Ovary (tissue), 3 donors: ENCODE data around the gene TOR3A.

Experiments
- EP300 ChIP-seq: sonication (generic); formaldehyde crosslinking; IDR thresholded peaks from one replicate; pipeline ENCODE4 v1.6.1; 2017; ENCODE audit warnings: antibody characterized with exemption
- POLR2A ChIP-seq: fragments of 450-650 bp; IDR thresholded peaks from one replicate; pipeline ENCODE4 v1.6.1; 2017; ENCODE audit warnings: antibody characterized with exemption, mild to moderate bottlenecking, moderate library complexity
- TF ChIP-seq, protein P1 (sequence below), 3 donors: fragments of 450-650 bp in 2 of 3; fragments of 200-600 bp in 1 of 3; IDR thresholded peaks; one replicate each; pipeline versions ENCODE4 v1.5.1 to v1.8.0; 2016 to 2022; ENCODE audit warnings: antibody characterized with exemption in 3 of 3, mild to moderate bottlenecking in 1 of 3
- donor health status: DM: no; HTN: no; CAD: no.

DNA sequence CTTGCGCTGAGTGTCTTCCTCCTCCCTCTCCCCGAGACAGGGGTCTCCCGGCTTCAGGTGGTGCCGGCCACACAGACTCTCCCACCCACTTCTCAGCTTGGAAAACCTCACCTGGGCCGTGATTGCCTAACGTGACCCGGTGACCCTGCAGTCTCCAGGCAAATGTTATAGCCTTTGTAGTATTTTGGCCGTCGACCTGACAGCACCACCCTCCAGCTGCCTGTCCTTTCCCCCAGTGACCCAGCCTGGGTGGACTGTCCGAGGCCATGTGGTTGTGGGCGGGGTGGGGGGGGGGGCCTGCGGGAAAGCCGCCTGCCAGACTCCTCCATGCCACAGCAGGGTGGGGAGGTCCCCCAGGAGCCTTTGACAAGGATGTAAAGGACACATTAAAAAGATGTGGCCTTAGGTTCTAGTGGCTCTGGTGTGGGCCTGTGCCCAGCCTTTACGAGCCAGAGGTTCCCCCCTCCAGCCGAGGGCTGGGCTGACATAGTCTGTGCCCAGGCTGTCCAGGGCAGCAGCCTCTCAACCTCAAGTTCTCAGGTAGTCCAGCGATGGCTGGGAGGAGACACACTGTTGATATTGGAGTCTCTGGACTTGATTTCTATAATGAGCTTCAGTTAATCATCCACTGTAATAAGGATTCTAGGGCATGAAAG, 8.1 kb downstream of the TOR3A start:
- TF ChIP-seq, protein P1, sequence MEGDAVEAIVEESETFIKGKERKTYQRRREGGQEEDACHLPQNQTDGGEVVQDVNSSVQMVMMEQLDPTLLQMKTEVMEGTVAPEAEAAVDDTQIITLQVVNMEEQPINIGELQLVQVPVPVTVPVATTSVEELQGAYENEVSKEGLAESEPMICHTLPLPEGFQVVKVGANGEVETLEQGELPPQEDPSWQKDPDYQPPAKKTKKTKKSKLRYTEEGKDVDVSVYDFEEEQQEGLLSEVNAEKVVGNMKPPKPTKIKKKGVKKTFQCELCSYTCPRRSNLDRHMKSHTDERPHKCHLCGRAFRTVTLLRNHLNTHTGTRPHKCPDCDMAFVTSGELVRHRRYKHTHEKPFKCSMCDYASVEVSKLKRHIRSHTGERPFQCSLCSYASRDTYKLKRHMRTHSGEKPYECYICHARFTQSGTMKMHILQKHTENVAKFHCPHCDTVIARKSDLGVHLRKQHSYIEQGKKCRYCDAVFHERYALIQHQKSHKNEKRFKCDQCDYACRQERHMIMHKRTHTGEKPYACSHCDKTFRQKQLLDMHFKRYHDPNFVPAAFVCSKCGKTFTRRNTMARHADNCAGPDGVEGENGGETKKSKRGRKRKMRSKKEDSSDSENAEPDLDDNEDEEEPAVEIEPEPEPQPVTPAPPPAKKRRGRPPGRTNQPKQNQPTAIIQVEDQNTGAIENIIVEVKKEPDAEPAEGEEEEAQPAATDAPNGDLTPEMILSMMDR (IDR thresholded peaks at IDR 0.05), result no peak
- TF ChIP-seq POLR2A (no peak), EP300 (no peak)
